ENCODE measurements around the gene PGLYRP2.

The PGLYRP2 gene

DNA sequence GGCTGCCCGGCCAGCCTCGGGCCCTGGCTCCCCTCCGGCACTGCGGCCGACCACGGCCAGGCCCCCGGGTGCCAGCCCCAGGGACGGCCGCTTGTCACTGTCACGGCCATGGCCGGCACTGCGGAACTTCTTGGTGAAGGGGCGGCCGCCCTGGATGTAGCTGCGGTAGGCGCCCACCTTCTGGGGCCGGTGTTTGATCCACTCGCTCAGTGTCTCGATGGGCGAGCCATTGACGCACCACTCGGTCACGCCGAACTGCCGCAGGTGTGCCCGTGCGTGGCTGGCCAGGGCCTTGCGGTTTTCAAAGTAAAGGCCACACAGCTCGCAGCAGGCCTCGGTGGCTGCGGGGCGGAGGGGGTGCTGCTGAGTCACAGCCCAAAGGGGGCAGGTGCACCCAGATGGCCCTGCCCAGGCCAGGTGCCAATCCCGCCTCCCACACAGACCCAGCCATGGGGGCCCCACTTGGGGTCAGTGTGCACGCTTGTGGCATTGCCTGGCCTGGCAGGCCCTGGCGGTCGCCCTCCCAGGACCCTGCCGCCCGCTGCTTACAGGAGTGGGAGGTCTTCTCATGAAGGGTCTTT, 54.5 kb downstream of the PGLYRP2 start:
- TF ChIP-seq, protein P1, sequence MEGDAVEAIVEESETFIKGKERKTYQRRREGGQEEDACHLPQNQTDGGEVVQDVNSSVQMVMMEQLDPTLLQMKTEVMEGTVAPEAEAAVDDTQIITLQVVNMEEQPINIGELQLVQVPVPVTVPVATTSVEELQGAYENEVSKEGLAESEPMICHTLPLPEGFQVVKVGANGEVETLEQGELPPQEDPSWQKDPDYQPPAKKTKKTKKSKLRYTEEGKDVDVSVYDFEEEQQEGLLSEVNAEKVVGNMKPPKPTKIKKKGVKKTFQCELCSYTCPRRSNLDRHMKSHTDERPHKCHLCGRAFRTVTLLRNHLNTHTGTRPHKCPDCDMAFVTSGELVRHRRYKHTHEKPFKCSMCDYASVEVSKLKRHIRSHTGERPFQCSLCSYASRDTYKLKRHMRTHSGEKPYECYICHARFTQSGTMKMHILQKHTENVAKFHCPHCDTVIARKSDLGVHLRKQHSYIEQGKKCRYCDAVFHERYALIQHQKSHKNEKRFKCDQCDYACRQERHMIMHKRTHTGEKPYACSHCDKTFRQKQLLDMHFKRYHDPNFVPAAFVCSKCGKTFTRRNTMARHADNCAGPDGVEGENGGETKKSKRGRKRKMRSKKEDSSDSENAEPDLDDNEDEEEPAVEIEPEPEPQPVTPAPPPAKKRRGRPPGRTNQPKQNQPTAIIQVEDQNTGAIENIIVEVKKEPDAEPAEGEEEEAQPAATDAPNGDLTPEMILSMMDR (IDR thresholded peaks at IDR 0.05) = no peak

DNA sequence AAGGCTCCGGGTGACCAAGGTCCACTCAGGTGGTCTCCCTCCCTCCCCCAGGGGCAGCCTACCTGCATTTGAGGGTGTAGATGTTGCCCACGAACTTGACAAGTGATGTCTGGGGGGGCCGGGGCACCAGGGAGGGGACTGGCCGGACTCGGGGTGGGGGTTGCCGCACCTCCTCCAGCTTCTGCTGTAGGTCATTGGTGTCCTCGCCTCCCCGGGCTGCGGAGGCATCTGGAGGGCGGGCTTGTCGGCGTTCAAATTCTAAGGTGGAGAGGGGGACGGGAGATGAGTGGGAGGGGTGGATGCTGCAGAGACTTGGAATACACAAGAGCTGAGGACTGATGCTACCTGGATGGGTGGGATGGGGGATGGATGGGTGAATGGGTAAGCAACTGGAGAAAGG, 55.2 kb downstream of the PGLYRP2 start:
- TF ChIP-seq, protein P1 (IDR thresholded peaks at IDR 0.05) = no peak

DNA sequence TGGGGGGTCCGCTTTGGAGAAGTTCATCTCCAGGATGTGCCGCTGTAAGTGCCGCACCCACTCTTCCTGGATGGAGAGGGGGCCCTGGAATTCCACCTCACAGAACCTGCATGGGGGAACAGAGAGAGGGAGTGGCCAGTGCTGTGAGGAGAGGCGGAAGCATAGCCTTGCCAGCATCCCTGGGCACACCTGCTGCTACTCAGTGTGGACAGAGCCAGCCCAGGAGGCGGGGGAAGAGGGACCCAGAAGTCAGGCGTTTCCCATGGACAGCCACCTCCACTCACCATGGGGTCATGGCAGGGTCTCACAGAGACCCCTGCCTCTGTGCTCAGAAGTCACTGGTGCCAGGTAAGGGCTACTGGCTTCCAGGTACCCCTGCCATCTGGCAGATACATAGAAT, 56.2 kb downstream of the PGLYRP2 start:
- TF ChIP-seq, protein P1 (IDR thresholded peaks at IDR 0.05) = no peak

DNA sequence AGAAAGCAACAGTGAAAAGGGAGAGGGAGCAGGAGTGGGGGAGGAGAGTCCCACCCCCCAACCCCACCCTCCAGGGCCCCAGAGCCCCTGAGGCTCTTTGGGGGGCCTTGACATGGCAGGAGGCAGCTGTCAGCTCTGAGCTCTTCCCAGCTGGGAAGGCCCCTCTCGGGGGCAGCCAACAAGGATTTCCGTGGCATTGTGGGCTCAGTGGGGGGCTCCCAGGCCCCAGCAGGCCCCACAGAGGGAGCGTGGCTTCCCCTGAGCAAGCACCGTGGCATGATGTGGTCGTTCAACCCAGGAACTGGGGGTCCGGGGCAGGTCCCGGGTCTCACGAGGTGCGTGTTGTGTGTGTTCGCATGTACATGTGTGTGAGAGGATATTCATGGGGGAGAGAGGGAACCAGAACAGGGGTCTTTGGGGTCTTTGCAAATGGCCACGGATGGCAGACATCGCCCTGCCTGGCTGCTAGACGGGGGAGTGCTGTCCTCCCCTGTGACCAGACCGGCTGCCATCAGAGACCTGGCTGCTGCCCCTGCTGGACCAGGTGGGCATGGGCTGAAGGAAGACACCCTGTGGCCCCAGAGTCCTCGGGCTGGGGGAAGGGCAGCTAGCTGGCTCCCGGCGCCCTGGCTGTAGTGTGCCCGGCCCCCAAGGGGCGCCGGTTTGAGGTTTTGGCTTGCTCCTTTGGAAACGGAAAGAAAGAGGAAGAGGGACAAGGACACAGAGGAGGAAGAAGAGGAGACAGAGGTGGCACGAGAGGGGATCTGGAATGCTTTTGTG, 56.8 kb downstream of the PGLYRP2 start:
- TF ChIP-seq, protein P1 (IDR thresholded peaks at IDR 0.05) = no peak

DNA sequence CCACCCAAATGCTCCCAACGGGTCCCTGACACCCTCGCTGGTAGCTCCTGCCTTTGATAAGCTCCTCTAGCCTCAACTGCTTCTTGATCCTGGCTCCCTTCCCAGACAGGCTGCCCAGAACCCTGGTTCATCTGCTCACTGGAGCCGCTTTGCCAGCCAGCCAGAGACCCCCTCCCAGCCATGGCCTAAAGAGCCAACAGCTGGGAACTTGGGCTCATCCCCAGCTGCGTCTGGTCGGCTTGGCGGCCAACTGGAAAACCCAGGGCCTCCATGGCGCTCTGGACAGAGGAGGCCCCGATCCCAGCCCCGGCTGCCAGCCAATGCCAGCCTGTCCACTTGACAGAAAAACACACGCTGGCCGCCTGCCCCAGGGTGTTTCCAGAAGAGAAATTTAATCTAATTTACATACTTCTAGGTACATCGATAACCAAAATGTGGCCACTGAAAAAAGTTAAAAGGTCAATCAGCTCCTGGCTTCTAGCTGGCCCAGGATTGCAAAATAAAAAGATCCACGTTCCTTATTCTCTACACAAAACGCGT, 57.5 kb downstream of the PGLYRP2 start:
- TF ChIP-seq, protein P1 (IDR thresholded peaks at IDR 0.05) = no peak

DNA sequence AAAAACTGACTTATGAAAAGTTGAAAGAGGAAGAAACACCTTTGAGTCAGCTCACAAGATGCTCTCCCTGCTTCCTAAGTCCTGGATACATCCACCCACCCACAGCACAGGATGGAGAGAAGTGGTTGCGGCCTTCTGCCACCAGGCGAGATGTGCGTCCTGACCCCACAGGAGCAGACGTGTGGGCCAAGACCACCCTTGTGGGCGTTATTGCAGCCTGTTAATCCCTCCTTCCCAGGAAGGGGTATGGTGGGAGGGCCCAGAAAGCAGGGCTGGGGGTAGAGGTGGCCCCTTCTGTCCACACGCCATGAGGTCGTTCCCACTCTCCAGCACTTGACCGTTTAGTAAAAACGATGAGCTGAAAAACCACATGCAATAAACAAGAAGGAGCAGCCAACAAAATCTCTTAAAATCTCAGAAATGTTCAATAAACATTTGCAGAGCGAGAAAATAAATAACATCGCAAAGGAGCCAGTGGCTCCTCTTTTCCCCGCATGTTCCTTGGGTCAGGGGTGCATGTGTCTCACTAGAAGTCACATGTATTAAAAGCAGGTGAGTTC, 58.1 kb downstream of the PGLYRP2 start:
- TF ChIP-seq, protein P1 (IDR thresholded peaks at IDR 0.05) = no peak

DNA sequence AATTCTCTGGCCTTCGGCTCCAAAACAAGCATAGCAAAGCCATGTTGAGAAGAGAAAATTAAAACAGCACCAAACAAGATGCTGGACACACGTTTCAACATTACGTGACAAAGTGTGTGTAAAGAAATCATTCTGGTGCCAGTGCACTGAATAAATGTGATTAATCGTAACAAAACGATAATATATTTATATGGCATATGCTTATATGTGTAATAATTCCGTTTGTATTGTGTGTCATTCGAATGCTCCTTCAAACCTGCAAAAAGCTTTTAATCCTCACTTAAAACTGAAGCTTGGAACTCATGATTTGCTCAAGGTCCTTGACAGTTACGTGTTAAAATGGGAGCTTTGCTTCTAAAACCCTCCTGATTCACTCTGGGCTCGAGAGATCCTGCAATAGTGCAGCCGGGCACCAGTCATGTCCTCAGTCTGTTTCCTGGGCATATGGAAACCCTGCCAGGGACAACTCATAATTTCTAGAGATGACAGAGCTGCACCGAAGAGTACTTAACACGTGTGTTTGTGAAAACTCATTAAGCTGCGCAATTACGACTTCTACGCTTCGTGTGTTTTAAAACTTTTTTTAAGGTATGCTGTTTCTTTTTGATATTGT, 59.8 kb downstream of the PGLYRP2 start:
- TF ChIP-seq, protein P1 (IDR thresholded peaks at IDR 0.05) = no peak; the same call in 1 of the 2 replicates

Measured in LNCAP (cell line).